Measurements from ENCODE around the gene AHRR.
"Not testable (repeated sequence)": the region's sequence is repeated elsewhere in the genome, so short reads cannot be mapped to it uniquely, and the experiment has no call there.

GRCh38 chr5:402219-402614 is 80.7 kb downstream of the AHRR start:
- TF ChIP-seq BHLHE40 (IDR thresholded peaks at IDR 0.05; ENCODE audit: low read depth, low read length); CTCF (conservative IDR thresholded peaks at IDR 0.05; ENCODE audit: low read depth, low read length); RAD21 (IDR thresholded peaks at IDR 0.05; ENCODE audit: low read length); RCOR1 (IDR thresholded peaks at IDR 0.05; ENCODE audit: insufficient replicate concordance, low read length); ELK1 (IDR thresholded peaks at IDR 0.05; ENCODE audit: borderline replicate concordance, low read depth, low read length); USF2 (IDR thresholded peaks at IDR 0.05; ENCODE audit: low read depth, low read length); SMC3 (IDR thresholded peaks at IDR 0.05; ENCODE audit: low read depth, low read length); FOS (IDR thresholded peaks at IDR 0.05; ENCODE audit: low read depth, low read length); MAZ (IDR thresholded peaks at IDR 0.05; ENCODE audit: borderline replicate concordance, low read depth, low read length); POLR2A (IDR thresholded peaks at IDR 0.05; ENCODE audit: low read depth, low read length); CEBPB (IDR thresholded peaks at IDR 0.05; ENCODE audit: low read depth, low read length); MAFK (IDR thresholded peaks at IDR 0.05; ENCODE audit: low read depth, low read length); RFX5 (IDR thresholded peaks at IDR 0.05; ENCODE audit: low read depth, low read length); MXI1 (IDR thresholded peaks at IDR 0.05; ENCODE audit: borderline replicate concordance, low read depth, low read length): not testable (repeated sequence)
